IPS-15b (cell line): ENCODE results near the gene GPHA2.

Experiments
- H3K27me3 ChIP-seq: one replicate; pipeline ENCODE4 v1.6.1; 2013; ENCODE audit warnings: low read length; ENCODE audit not compliant: control insufficient read depth, insufficient read depth
- H3K36me3 ChIP-seq: one replicate; pipeline ENCODE4 v1.6.1; 2013; ENCODE audit warnings: low read length; ENCODE audit not compliant: control insufficient read depth, insufficient read depth
- H3K4me1 ChIP-seq: one replicate; pipeline ENCODE4 v1.6.1; 2013; ENCODE audit warnings: mild to moderate bottlenecking, low read length; ENCODE audit not compliant: control insufficient read depth, insufficient read depth
- H3K4me3 ChIP-seq: one replicate; pipeline ENCODE4 v1.5.1; 2013; ENCODE audit warnings: low read depth, low read length
- H3K9ac ChIP-seq: one replicate; pipeline ENCODE4 v1.6.1; 2013; ENCODE audit warnings: low read depth, mild to moderate bottlenecking, low read length
- H3K9me3 ChIP-seq: one replicate; pipeline ENCODE4 v1.6.1; 2013; ENCODE audit warnings: mild to moderate bottlenecking, low read length; ENCODE audit not compliant: control insufficient read depth, insufficient read depth

Gene GPHA2

DNA sequence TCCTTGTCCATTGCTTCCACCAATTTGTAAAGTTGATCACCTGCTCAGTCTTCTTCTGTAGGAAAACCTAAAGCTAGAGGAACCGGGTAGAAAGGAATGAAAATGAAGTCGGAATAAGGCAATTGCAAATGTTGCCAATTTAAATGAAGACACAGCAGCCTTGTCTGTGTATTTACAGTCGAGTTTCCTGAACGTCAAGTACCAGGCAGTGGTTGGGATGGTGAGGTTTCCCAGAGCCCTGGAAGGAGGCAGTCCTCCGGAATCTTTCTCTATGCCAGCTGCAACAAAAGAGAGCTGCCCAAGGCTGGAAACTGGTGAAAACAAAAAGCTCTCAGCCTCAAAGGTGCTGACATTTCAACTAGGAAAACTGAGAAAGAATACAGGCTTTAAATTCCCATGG is 18.5 kb upstream of the GPHA2 start:
- Histone ChIP-seq H3K9me3 (no peaks in the 10 kb centered on the region), H3K4me1 (no peaks in the 10 kb centered on the region), H3K36me3 (no peaks in the 10 kb centered on the region), H3K27me3 (no peaks in the 10 kb centered on the region), H3K9ac (no peak overlapping the region), H3K4me3 (no peak overlapping the region)

DNA sequence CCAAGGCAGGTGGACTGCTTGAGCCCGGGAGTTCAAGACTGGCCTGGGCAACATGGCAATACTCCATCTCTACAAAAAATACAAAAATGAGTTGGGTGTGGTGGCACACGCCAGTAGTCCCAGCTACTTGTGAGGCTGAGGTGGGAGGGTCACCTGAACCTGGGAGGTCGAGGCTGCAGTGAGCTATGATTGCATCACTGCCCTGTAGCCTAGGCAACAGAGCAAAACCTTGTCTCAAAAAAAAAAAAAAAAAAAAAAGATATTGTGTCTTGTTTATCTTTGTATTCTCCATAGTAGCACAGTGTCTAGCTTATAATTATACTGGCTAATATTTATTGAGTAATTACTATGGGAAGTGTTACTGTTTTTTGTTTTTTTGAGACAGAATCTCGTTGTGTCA is 15.8 kb upstream of the GPHA2 start:
- H3K9ac ChIP-seq, result no peak overlapping the region
- no peaks in the 10 kb centered on the region for H3K4me1 ChIP-seq
- H3K27me3 ChIP-seq, result no peaks in the 10 kb centered on the region
- no peaks in the 10 kb centered on the region for H3K9me3 ChIP-seq
- no peaks in the 10 kb centered on the region for H3K36me3 ChIP-seq
- no peak overlapping the region for H3K4me3 ChIP-seq

DNA sequence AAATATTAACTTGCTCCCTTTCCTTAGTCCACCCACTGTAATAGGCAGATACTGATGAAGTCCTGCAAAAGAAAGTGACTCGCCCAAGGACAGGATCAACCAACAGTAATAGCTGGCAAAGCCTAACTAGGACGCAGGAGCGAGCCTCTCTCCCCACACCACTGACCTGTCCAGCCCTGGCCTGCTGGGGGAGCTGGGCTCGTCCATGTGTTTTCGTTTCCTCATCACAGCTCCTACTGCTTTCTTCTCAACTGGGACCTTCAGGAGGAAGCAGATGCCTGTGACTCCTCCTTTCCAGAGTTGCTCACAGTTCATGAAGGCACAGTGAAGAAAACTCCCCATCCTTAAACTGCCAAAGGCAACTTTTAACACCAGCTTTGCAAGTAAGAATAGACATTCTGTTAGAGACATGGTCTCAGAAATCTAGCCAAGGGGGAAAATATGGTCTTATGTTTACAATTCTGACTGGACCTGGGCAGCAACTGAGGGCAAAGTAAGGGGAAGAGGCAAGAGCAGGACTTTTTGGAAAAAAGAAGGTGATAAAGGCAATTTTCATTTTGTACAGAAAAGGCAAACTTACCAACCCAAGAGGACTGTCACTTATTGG is 11.6 kb upstream of the GPHA2 start:
- Histone ChIP-seq H3K27me3 (peaks cover 4% of the 10 kb centered on the region), H3K36me3 (no peaks in the 10 kb centered on the region), H3K9ac (no peak overlapping the region), H3K4me1 (no peaks in the 10 kb centered on the region), H3K9me3 (no peaks in the 10 kb centered on the region), H3K4me3 (no peak overlapping the region)

- H3K4me1 ChIP-seq, result peaks cover 8% of the 10 kb centered on the region
- H3K36me3 ChIP-seq, result no peaks in the 10 kb centered on the region
- no peaks in the 10 kb centered on the region for H3K9me3 ChIP-seq
- no peak overlapping the region for H3K9ac ChIP-seq
- H3K4me3 ChIP-seq, result no peak overlapping the region
- H3K27me3 ChIP-seq, result peaks cover 2% of the 10 kb centered on the region
Observed at GRCh38 chr11:64936539-64936938, 846 bp upstream of the GPHA2 start.

- Histone ChIP-seq H3K9ac (no peak overlapping the region), H3K4me1 (peaks cover 8% of the 10 kb centered on the region), H3K9me3 (no peaks in the 10 kb centered on the region), H3K36me3 (peaks cover 4% of the 10 kb centered on the region), H3K27me3 (peaks cover 2% of the 10 kb centered on the region), H3K4me3 (no peak overlapping the region)
Observed at GRCh38 chr11:64934682-64935358, 873 bp downstream of the GPHA2 start.

- Histone ChIP-seq H3K9me3 (no peaks in the 10 kb centered on the region), H3K9ac (no peak overlapping the region), H3K4me3 (no peak overlapping the region), H3K36me3 (peaks cover 4% of the 10 kb centered on the region), H3K27me3 (peaks cover 2% of the 10 kb centered on the region), H3K4me1 (peaks cover 8% of the 10 kb centered on the region)
Observed at GRCh38 chr11:64933935-64934681, 1.6 kb downstream of the GPHA2 start.

- Histone ChIP-seq H3K36me3 (peaks cover 4% of the 10 kb centered on the region), H3K4me1 (peaks cover 8% of the 10 kb centered on the region), H3K27me3 (peaks cover 2% of the 10 kb centered on the region), H3K9ac (no peak overlapping the region), H3K9me3 (no peaks in the 10 kb centered on the region), H3K4me3 (no peak overlapping the region)
Observed at GRCh38 chr11:64933213-64933934, 2.3 kb downstream of the GPHA2 start.

- Histone ChIP-seq H3K27me3 (no peaks in the 10 kb centered on the region), H3K4me1 (peaks cover 8% of the 10 kb centered on the region), H3K4me3 (no peak overlapping the region), H3K9me3 (no peaks in the 10 kb centered on the region), H3K36me3 (peaks cover 4% of the 10 kb centered on the region), H3K9ac (no peak overlapping the region)
Observed at GRCh38 chr11:64932324-64932723, 3.4 kb downstream of the GPHA2 start.

GRCh38 chr11:64931290-64931689 is 4.4 kb downstream of the GPHA2 start:
- Histone ChIP-seq H3K36me3 (peaks cover 4% of the 10 kb centered on the region), H3K27me3 (no peaks in the 10 kb centered on the region)

DNA sequence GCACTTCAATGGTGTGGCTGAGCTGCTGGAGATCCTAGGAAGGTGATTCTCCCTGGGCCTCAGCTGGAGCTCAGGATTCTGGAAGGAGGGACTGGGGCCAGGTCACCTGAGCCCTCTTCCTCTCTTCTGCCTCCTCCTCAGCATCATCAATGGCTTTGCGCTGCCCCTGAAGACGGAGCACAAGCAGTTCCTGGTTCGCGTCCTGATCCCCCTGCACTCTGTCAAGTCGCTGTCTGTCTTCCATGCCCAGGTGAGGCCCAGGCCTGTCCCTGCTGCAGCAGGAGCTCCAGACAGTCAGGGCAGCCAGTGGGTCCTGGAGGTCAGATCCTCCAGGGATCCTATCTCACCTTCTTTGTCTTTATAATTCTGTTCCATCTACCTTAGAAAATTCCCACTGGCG is 5.4 kb downstream of the GPHA2 start:
- Histone ChIP-seq H3K4me1 (peaks cover 2% of the 10 kb centered on the region), H3K27me3 (no peaks in the 10 kb centered on the region), H3K4me3 (no peak overlapping the region), H3K9ac (no peak overlapping the region), H3K36me3 (peaks cover 4% of the 10 kb centered on the region), H3K9me3 (no peaks in the 10 kb centered on the region)

More at GRCh38 chr11:64931290-64931689, 4.4 kb downstream of the GPHA2 start:
- no peak overlapping the region for H3K4me3 ChIP-seq
- H3K4me1 ChIP-seq, result peaks cover 8% of the 10 kb centered on the region
- no peaks in the 10 kb centered on the region for H3K9me3 ChIP-seq
- H3K9ac ChIP-seq, result no peak overlapping the region

GRCh38 chr11:64929625-64930024 is 6.1 kb downstream of the GPHA2 start:
- H3K4me1 ChIP-seq, result no peaks in the 10 kb centered on the region
- H3K27me3 ChIP-seq, result peaks cover 3% of the 10 kb centered on the region
- H3K9ac ChIP-seq, result no peak overlapping the region
- H3K4me3 ChIP-seq, result no peak overlapping the region
- no peaks in the 10 kb centered on the region for H3K9me3 ChIP-seq
- H3K36me3 ChIP-seq, result peaks cover 4% of the 10 kb centered on the region
